Measurements from ENCODE around the gene ARL15. TPM values are rescaled to one million over a fixed set of nuclear protein-coding genes. Genes with fewer than 3 reads are reported as not detected.

Gene ARL15
- total RNA-seq, 1 experiment from 2014 or later: 6.9 TPM

DNA sequence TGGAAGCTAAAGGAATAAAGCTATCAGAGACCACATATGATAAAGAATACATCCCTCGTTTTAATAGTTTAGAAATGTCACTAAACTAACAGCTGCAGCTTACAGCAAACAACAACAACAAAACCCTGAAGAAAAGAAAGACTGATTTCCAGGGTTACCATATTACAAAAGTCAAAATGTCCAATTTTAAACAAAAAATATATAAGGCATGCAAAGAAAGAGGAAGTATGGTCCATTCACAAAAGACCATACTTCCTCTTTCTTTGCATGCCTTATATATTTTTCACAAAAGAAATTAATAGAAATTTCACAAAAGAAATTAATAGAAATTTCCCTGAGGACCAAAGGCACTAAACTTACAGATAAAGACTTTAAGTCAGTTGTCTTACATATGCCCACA lies 354.2 kb downstream of the ARL15 start:
- no peaks in the 10 kb centered on the region for H3K9me3 ChIP-seq (ENCODE audit: low read length)
- ChIA-PET POLR2A (ENCODE audit: unreplicated experiment) (no interaction called here), CTCF (no interaction called here)
- no peak overlapping the region for H2AFZ ChIP-seq (ENCODE audit: low read length)
- no peaks in the 10 kb centered on the region for H3K4me1 ChIP-seq (ENCODE audit: insufficient read depth, low read length)
- no peak overlapping the region for H3K9ac ChIP-seq (ENCODE audit: low read length)
- intact Hi-C loops (cut with micrococcal nuclease): no loop called here
- no peaks in the 10 kb centered on the region for H3K9me2 ChIP-seq (replicated peaks; ENCODE audit: low read length)
- no peaks in the 10 kb centered on the region for H3F3A ChIP-seq (ENCODE audit: low read length, unreplicated experiment)
- H3K27me3 ChIP-seq (ENCODE audit: low read length): no peaks in the 10 kb centered on the region
- no peaks in the 10 kb centered on the region for H4K20me1 ChIP-seq (ENCODE audit: low read length)
- no peak overlapping the region for H3K4me3 ChIP-seq (ENCODE audit: low read length)
- no TSS peak for BruUV-seq (replicated peaks)
- H3K79me2 ChIP-seq (ENCODE audit: low read length): no peaks in the 10 kb centered on the region
- no peak overlapping the region for H3K4me2 ChIP-seq (ENCODE audit: low read length)
- DNase-seq (no peak), ATAC-seq (no peak)
- H3K36me3 ChIP-seq (ENCODE audit: low read depth, low read length): no peaks in the 10 kb centered on the region
- no peak overlapping the region for H3K27ac ChIP-seq (ENCODE audit: low read length)
- TF ChIP-seq EZH2phosphoT487 (IDR thresholded peaks at IDR 0.05; ENCODE audit: borderline replicate concordance, low read length) (no peak), EZH2 (IDR thresholded peaks at IDR 0.05; ENCODE audit: low read length, unreplicated experiment) (no peak)
- TF ChIP-seq, protein P1, sequence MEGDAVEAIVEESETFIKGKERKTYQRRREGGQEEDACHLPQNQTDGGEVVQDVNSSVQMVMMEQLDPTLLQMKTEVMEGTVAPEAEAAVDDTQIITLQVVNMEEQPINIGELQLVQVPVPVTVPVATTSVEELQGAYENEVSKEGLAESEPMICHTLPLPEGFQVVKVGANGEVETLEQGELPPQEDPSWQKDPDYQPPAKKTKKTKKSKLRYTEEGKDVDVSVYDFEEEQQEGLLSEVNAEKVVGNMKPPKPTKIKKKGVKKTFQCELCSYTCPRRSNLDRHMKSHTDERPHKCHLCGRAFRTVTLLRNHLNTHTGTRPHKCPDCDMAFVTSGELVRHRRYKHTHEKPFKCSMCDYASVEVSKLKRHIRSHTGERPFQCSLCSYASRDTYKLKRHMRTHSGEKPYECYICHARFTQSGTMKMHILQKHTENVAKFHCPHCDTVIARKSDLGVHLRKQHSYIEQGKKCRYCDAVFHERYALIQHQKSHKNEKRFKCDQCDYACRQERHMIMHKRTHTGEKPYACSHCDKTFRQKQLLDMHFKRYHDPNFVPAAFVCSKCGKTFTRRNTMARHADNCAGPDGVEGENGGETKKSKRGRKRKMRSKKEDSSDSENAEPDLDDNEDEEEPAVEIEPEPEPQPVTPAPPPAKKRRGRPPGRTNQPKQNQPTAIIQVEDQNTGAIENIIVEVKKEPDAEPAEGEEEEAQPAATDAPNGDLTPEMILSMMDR (conservative IDR thresholded peaks at IDR 0.05; ENCODE audit: low read depth, low read length): no peak

- ChIA-PET CTCF (no interaction called here), POLR2A (ENCODE audit: unreplicated experiment) (no interaction called here)
- no peaks in the 10 kb centered on the region for H3K9me2 ChIP-seq (replicated peaks; ENCODE audit: low read length)
- no peaks in the 10 kb centered on the region for H3K79me2 ChIP-seq (ENCODE audit: low read length)
- intact Hi-C loops (cut with micrococcal nuclease): no loop called here
- H3F3A ChIP-seq (ENCODE audit: low read length, unreplicated experiment): no peaks in the 10 kb centered on the region
- no peak overlapping the region for H3K4me3 ChIP-seq (ENCODE audit: low read length)
- no peaks in the 10 kb centered on the region for H4K20me1 ChIP-seq (ENCODE audit: low read length)
- no TSS peak for BruUV-seq (replicated peaks)
- ATAC-seq: no peak
- no peaks in the 10 kb centered on the region for H3K4me1 ChIP-seq (ENCODE audit: insufficient read depth, low read length)
- no peak for DNase-seq
- H3K9me3 ChIP-seq (ENCODE audit: low read length): no peaks in the 10 kb centered on the region
- H3K27me3 ChIP-seq (ENCODE audit: low read length): no peaks in the 10 kb centered on the region
- H2AFZ ChIP-seq (ENCODE audit: low read length): no peak overlapping the region
- TF ChIP-seq EZH2 (IDR thresholded peaks at IDR 0.05; ENCODE audit: low read length, unreplicated experiment): no peak
- TF ChIP-seq, protein P1 (conservative IDR thresholded peaks at IDR 0.05; ENCODE audit: low read depth, low read length): no peak
- no peak for TF ChIP-seq EZH2phosphoT487 (IDR thresholded peaks at IDR 0.05; ENCODE audit: borderline replicate concordance, low read length)
- H3K4me2 ChIP-seq (ENCODE audit: low read length): no peak overlapping the region
- no peak overlapping the region for H3K27ac ChIP-seq (ENCODE audit: low read length)
- no peaks in the 10 kb centered on the region for H3K36me3 ChIP-seq (ENCODE audit: low read depth, low read length)
- H3K9ac ChIP-seq (ENCODE audit: low read length): no peak overlapping the region
These were observed 359.8 kb downstream of the ARL15 start for GRCh38 chr5:53950621-53951020.

- DNase-seq (no peak), ATAC-seq (no peak)
- Histone ChIP-seq H3K9ac (ENCODE audit: low read length) (no peak overlapping the region), H3K4me1 (ENCODE audit: insufficient read depth, low read length) (no peaks in the 10 kb centered on the region), H3F3A (ENCODE audit: low read length, unreplicated experiment) (no peaks in the 10 kb centered on the region), H3K4me3 (ENCODE audit: low read length) (no peak overlapping the region), H3K4me2 (ENCODE audit: low read length) (no peak overlapping the region), H2AFZ (ENCODE audit: low read length) (no peak overlapping the region), H3K9me2 (replicated peaks; ENCODE audit: low read length) (no peaks in the 10 kb centered on the region), H3K27me3 (ENCODE audit: low read length) (no peaks in the 10 kb centered on the region), H3K36me3 (ENCODE audit: low read depth, low read length) (no peaks in the 10 kb centered on the region), H3K9me3 (ENCODE audit: low read length) (no peaks in the 10 kb centered on the region), H3K27ac (ENCODE audit: low read length) (no peak overlapping the region), H4K20me1 (ENCODE audit: low read length) (no peaks in the 10 kb centered on the region), H3K79me2 (ENCODE audit: low read length) (no peaks in the 10 kb centered on the region)
- TF ChIP-seq EZH2 (IDR thresholded peaks at IDR 0.05; ENCODE audit: low read length, unreplicated experiment) (no peak), EZH2phosphoT487 (IDR thresholded peaks at IDR 0.05; ENCODE audit: borderline replicate concordance, low read length) (no peak)
- TF ChIP-seq, protein P1 (conservative IDR thresholded peaks at IDR 0.05; ENCODE audit: low read depth, low read length): no peak
- ChIA-PET POLR2A (ENCODE audit: unreplicated experiment) (no interaction called here), CTCF (no interaction called here)
- intact Hi-C loops (cut with micrococcal nuclease): no loop called here
- no TSS peak for BruUV-seq (replicated peaks)
These were observed 361.8 kb downstream of the ARL15 start for GRCh38 chr5:53948598-53948997.

Data from PC-3 (cell line).